ENCODE data around the gene HOXC11.

Gene HOXC11

GRCh38 chr12:53972722-53973235, at the start of gene HOXC11:
HOXC11 (plus strand) TSS chr12:53973126; CDS start chr12:53973242, 116 bp downstream.
- DNase-seq: no peak

- no peak for DNase-seq
Measured at GRCh38 chr12:53924521-53925405, 48.2 kb upstream of the HOXC11 start.

- no peak for DNase-seq
Measured at GRCh38 chr12:53927220-53928029, 45.5 kb upstream of the HOXC11 start.

- DNase-seq: no peak
Measured at GRCh38 chr12:53928054-53928835, 44.7 kb upstream of the HOXC11 start.

GRCh38 chr12:53929527-53929926, 43.4 kb upstream of the HOXC11 start:
- DNase-seq: no peak

GRCh38 chr12:53930591-53931255, 42.2 kb upstream of the HOXC11 start:
- DNase-seq: no peak

DNA sequence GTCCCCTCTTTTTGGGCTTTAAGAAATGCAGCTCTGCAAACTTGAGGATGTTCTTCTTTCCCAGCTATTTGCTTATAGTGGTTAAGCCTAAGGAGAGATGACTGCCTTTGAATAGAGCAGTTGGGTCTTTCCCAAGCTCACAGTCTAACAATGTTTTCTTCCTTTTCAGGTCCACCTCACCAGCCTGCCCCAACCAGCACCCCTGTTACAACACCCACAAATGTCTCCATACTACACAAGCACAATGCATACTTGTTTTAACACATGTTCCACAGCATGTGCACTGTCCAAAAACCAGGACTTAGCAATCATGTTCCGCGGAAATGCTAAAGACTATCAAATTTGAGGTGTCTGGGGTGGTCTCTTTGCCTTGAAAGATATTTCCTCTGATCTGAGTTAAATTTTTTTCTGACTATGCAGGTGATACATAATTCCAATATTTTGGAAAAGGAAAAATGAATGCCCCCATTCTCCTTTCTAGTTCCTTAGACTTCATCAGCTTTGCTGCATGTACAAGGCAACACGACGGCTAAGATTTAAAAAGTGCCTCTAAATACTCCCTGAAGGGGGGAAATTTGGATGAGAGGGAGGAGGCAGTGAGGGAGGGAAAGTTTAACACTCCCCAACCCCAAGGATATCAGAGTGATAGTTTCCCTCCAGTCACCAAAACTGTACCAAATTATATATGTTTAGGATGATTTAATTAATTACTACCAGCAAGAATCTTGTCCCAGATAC, 40.9 kb upstream of the HOXC11 start:
- DNase-seq: no peak

GRCh38 chr12:53932915-53933314, 40.0 kb upstream of the HOXC11 start:
- no peak for DNase-seq

DNA sequence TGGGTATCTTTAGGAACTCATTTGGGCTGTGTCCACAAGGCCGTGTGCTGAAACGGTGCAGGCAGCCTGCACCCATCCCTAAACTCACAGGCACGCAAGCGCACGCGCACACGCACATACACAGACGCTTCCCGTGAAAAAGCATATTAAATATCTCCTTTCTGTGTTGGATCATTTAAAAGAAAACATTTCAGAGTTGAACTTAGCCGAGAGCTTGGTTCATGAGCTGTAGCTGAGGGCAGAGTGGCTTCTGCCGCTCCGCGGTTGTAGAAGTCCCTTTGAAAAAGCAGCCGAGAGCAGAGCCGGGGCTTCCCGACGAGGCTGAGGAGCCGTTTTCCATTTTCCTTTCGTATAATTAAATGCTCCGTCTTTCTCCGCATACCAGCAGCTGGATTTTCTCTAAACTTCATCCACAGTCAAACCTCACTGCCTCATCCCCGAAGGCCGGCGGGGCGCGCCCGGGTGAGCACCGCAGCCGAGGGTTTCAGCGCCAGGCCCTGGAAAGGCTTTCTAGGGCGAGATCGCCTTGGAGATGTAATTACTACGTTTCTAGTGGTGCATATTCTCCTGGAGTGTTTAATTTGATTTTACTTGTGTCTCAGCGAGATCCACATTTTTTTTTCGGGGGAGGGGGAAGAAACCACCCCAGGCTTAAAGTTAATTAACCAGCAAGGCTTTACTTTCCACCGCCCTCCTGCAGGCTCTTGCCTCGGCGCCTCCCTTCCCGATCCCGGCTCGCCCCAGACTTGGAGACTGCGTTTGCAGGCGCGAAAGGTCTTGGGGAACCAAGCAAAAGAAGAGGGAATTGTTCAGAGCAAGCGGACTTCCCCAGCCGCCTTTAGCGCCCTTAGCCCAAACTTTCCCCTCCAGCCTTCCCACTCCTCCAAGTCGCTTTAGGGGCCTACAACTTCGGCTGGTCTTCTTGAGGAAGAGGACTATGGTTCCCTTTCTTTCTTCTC, 37.3 kb upstream of the HOXC11 start:
- no peak for DNase-seq

GRCh38 chr12:53937099-53937498, 35.8 kb upstream of the HOXC11 start:
- no peak for DNase-seq

- DNase-seq: no peak
Measured at GRCh38 chr12:53937596-53938325, 35.2 kb upstream of the HOXC11 start.

DNA sequence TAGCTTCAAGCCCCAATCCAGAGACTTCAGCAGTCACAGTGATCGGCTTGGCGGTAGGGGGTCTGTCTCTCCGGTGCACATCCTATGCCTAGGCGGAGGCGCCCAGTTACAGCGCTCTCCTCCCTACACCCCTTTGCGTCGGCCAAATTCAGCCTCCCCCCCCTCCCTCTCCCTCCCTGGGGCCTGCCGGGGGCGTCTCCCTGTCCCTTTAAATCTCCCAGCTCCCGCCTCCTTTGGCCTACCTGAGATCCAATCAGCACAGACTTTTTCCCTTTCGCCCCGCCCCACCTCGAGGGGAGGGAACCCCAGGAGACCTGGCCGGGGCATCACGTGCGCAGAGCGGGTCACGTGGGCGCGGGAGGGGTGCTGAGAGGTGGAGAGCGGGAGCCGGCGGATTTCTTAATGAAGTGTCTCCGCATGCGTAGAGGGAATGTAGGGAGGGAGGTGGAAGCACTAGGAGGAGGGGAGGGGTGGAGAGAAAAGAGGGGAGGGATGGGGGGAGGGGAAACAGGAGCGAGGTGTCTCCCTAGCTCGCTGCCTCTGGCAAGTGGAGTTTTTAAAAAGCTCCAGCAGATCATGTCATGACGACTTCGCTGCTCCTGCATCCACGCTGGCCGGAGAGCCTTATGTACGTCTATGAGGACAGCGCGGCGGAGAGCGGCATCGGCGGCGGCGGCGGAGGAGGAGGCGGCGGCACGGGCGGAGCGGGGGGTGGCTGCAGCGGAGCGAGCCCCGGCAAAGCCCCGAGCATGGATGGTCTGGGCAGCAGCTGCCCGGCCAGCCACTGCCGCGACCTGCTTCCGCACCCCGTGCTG, 34.4 kb upstream of the HOXC11 start, which contains the start of gene HOXC13:
TSS of gene HOXC13 (plus strand) at position 506 of the 815 bp plus-strand sequence. CDS start at position 582, 76 bp downstream.
- peak; percentile 71 to 73 for DNase-seq

DNA sequence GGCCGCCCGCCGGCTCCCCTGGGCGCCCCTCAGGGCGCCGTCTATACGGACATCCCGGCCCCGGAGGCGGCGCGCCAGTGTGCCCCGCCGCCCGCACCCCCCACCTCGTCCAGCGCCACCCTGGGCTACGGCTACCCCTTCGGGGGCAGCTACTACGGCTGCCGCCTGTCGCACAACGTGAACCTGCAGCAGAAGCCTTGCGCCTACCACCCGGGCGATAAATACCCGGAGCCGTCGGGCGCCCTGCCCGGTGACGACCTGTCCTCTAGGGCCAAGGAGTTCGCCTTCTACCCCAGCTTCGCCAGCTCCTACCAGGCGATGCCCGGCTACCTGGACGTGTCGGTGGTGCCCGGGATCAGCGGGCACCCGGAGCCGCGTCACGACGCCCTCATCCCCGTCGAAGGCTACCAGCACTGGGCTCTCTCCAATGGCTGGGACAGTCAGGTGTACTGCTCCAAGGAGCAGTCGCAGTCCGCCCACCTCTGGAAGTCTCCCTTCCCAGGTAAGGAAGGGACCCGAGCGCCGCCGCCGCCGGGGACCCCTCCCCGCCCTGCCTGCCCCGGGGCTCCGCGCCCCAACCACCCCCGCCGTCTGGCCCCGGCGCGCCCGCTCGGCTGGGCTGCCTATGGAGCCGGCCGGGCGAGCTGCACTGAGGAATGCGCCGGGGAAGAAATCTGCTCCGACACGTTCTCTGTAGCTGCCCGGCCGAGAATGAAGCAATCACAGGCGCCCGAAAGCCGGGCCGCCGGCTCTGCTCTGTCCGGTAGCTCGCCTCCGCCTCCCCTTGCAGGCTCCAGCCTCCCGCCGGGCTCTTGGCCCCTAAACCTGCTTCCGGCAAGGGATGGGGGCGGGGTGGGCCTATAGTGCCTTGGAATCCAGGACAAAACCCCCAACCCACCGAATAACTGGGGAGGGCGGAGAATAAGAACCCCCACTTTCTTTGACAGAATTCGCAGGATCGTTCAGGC, 33.5 kb upstream of the HOXC11 start:
- no peak for DNase-seq

DNA sequence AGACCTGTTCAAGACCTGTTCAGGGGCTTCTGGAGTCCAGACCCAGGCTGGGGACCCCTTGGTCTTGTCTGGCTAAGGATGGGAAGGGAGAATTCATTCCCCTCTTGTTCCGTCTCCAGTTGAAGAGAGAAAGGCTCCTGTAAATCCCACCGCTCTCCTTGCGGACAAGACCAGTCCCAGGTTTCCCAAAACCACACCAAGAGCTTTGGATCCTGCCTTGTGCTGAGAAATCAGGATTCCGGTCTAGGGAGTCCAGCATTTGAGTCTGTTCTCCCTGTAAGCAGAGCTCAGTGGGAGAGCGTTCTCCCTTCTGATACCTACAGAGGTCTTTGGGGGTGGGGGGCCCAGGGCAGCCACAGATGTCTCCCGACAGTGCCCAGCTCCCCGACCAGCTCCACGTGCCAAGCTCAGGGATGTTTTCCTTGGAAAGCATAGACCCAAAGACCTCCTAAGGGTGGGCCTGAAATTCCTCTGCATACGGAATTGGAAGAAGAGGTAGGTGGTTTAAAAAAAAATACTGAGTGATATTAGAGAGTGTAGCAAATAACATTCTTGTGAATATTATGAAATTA, 32.4 kb upstream of the HOXC11 start:
- no peak for DNase-seq

GRCh38 chr12:53941187-53941586, 31.7 kb upstream of the HOXC11 start:
- DNase-seq: no peak

DNA sequence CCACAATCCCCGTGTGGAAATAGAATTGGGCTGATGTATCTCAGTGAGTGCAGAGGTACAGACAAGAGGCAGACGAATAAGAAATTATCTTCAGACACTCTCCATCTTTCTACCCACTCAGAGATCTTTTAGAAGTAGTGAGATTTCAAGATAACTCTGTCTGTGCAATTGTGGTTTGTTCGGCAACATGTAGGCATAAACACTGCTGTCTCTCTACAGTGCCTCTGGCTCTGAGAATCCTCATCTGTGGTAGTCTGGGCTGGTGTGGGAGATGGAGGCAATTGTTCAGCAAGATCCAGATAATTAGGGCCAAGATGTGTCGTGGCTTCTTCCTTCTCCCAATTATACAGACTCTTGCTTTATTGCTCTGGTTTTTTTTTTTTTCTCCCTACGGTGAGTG, 31.2 kb upstream of the HOXC11 start:
- DNase-seq: no peak

DNA sequence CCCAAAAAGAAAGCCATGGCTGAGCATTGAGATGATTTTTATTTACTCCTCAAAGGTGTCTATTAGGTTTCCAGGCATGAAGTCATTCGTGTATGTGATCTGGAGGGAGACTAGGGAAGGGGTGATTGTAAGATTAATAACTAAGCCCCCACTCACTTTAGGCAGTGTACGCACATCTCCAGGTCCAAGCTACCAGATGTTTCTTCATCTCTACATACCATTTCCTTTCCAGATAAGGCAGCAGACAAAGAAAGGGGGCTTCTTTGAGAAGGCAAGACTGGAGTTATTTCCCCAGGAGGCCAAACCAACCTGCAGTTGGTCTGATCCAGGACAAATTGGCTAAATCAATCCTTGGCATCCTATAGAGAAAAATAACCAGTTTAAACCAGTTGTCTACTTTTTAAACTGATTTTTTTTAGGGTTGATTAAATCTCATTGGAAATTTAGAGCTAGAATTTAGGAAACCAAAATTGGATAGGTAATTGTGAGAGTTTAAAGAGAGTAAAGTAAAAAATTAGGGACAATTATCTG, 30.4 kb upstream of the HOXC11 start:
- DNase-seq: no peak
